CD4-positive, alpha-beta T cell (primary cell): ENCODE measurements around the gene PDRG1. TPM values are rescaled to one million over a fixed set of nuclear protein-coding genes. Genes with fewer than 3 reads are reported as not detected.
"Not testable (repeated sequence)": the region's sequence is repeated elsewhere in the genome, so short reads cannot be mapped to it uniquely, and the experiment has no call there.

Source experiments
- ATAC-seq: fragments of 200-7000 bp; cut with Tn5 transposase; one replicate; pipeline ENCODE4 v1.10.0; 2022; ENCODE audit warnings: mild to moderate bottlenecking; ENCODE audit not compliant: poor library complexity
- CTCF ChIA-PET: fragments of 350-600 bp; sonication (Branson Sonifier 250); formaldehyde crosslinking; loops from one replicate; lab custom pipeline; 2021; ENCODE audit warnings: antibody characterized with exemption, inconsistent platforms; lab: Charles Lee
- POLR2A ChIA-PET: fragments of 350-600 bp; sonication (Branson Sonifier 250); formaldehyde crosslinking; loops from one replicate; lab custom pipeline; 2021; ENCODE audit warnings: antibody characterized with exemption, inconsistent platforms; lab: Charles Lee
- DNase-seq, 14 experiments: peaks; one replicate each; pipeline ENCODE4 v3.0.0-alpha.2; 2013 to 2020; ENCODE audit warnings: mixed read lengths in 2 of 14
- H3K27ac ChIP-seq, 2 donors: one replicate each; pipeline versions ENCODE4 v1.5.1 to v1.7.0; 2013; ENCODE audit warnings: low read length in 2 of 2, low read depth in 1 of 2, mild to moderate bottlenecking in 1 of 2
- H3K27me3 ChIP-seq, 2 experiments: 1 replicate in 1 of 2; 2 replicates in 1 of 2; pipeline versions ENCODE4 v1.6.1 to v1.7.0; 2013; ENCODE audit warnings: low read length in 2 of 2, control low read depth in 1 of 2, mild to moderate bottlenecking in 1 of 2, moderate library complexity in 1 of 2; ENCODE audit not compliant: insufficient read depth in 2 of 2, control insufficient read depth in 1 of 2
- H3K36me3 ChIP-seq: one replicate; pipeline ENCODE4 v1.6.1; 2013; ENCODE audit warnings: low read length, control low read depth; ENCODE audit not compliant: insufficient read depth
- H3K4me1 ChIP-seq: one replicate; pipeline ENCODE4 v1.6.1; 2013; ENCODE audit warnings: low read length, control low read depth; ENCODE audit not compliant: insufficient read depth
- H3K4me3 ChIP-seq: one replicate; pipeline ENCODE4 v1.5.1; 2013; ENCODE audit warnings: mild to moderate bottlenecking, low read length, moderate library complexity
- H3K9me3 ChIP-seq, 2 experiments: 1 replicate in 1 of 2; 2 replicates in 1 of 2; pipeline versions ENCODE4 v1.6.1 to v1.7.0; 2013; ENCODE audit warnings: low read length in 2 of 2, mild to moderate bottlenecking in 2 of 2, control low read depth in 1 of 2, moderate library complexity in 1 of 2; ENCODE audit not compliant: control insufficient read depth in 1 of 2, insufficient read depth in 1 of 2
- H3K27ac Mint-ChIP-seq: one replicate; pipeline ENCODE4 v1.8.0; 2020; ENCODE audit warnings: mixed read lengths
- H3K27me3 Mint-ChIP-seq: one replicate; pipeline ENCODE4 v1.8.0; 2021; ENCODE audit warnings: mixed read lengths
- H3K36me3 Mint-ChIP-seq: one replicate; pipeline ENCODE4 v1.8.0; 2021; ENCODE audit warnings: low read depth, mixed read lengths
- H3K4me1 Mint-ChIP-seq: one replicate; pipeline ENCODE4 v1.8.0; 2021; ENCODE audit warnings: low read depth, mixed read lengths
- H3K4me3 Mint-ChIP-seq: one replicate; pipeline ENCODE4 v1.8.0; 2020; ENCODE audit warnings: mild to moderate bottlenecking, mixed read lengths
- H3K9me3 Mint-ChIP-seq: one replicate; pipeline ENCODE4 v1.8.0; 2020; ENCODE audit warnings: mixed read lengths
- intact Hi-C, 2 experiments: fragments of 100-400 bp; cut with DNase I in 1 of 2; cut with micrococcal nuclease in 1 of 2; formaldehyde crosslinking; loops; one replicate each; pipeline versions ENCODE4 v1.15.1 to v1.9.0; 2023 to 2025; cut with DNase I, micrococcal nuclease
- total RNA-seq, 174 experiments: library from RNA in 2 of 174; stranded (reverse) in 2 of 174; gene quantifications; one replicate each; pipeline ENCODE4 v1.2.3 and lab custom pipeline; 2021 to 2026
- TF ChIP-seq, protein P1 (sequence below): fragments of 200-600 bp; IDR thresholded peaks from one replicate; pipeline ENCODE4 v1.8.0; 2022; ENCODE audit warnings: antibody characterized with exemption, mild to moderate bottlenecking

PDRG1 gene
- total RNA-seq, 2 experiments from 2014 or later: 6.5 to 7.1 TPM

- ATAC-seq: no peak
- no peak overlapping the region for H3K27ac Mint-ChIP-seq
- H3K27me3 Mint-ChIP-seq: peaks cover 6% of the 10 kb centered on the region
- CTCF ChIA-PET: no interaction called here
- H3K27ac ChIP-seq: no peak overlapping the region
- POLR2A ChIA-PET: interaction anchor here (1.0 kb wide), 1 partner anchor 23 kb away, joined by 3 read pairs; no protein-coding TSS in a partner anchor
- intact Hi-C loops: no loop called here
- no peaks in the 10 kb centered on the region for H3K36me3 ChIP-seq
- DNase-seq: no peak
- no peaks in the 10 kb centered on the region for H3K36me3 Mint-ChIP-seq
- H3K4me3 Mint-ChIP-seq: no peak overlapping the region
- no peaks in the 10 kb centered on the region for H3K4me1 ChIP-seq
- H3K4me1 Mint-ChIP-seq: no peaks in the 10 kb centered on the region
- no peak overlapping the region for H3K4me3 ChIP-seq
- H3K9me3 Mint-ChIP-seq: no peaks in the 10 kb centered on the region
- no peaks in the 10 kb centered on the region for H3K27me3 ChIP-seq
- no peaks in the 10 kb centered on the region for H3K9me3 ChIP-seq
- TF ChIP-seq, protein P1, sequence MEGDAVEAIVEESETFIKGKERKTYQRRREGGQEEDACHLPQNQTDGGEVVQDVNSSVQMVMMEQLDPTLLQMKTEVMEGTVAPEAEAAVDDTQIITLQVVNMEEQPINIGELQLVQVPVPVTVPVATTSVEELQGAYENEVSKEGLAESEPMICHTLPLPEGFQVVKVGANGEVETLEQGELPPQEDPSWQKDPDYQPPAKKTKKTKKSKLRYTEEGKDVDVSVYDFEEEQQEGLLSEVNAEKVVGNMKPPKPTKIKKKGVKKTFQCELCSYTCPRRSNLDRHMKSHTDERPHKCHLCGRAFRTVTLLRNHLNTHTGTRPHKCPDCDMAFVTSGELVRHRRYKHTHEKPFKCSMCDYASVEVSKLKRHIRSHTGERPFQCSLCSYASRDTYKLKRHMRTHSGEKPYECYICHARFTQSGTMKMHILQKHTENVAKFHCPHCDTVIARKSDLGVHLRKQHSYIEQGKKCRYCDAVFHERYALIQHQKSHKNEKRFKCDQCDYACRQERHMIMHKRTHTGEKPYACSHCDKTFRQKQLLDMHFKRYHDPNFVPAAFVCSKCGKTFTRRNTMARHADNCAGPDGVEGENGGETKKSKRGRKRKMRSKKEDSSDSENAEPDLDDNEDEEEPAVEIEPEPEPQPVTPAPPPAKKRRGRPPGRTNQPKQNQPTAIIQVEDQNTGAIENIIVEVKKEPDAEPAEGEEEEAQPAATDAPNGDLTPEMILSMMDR: no peak
Measured at GRCh38 chr20:31934491-31934890, 17.4 kb downstream of the PDRG1 start.

- no peaks in the 10 kb centered on the region for H3K9me3 Mint-ChIP-seq
- peaks cover 6% of the 10 kb centered on the region for H3K27me3 Mint-ChIP-seq
- ChIA-PET CTCF (no interaction called here), POLR2A (interaction anchor here (1.0 kb wide), 1 partner anchor 23 kb away, joined by 3 read pairs; no protein-coding TSS in a partner anchor)
- H3K4me1 Mint-ChIP-seq: no peaks in the 10 kb centered on the region
- H3K4me3 Mint-ChIP-seq: no peak overlapping the region
- ATAC-seq: no peak
- no peak overlapping the region for H3K27ac Mint-ChIP-seq
- Histone ChIP-seq H3K27me3 (no peaks in the 10 kb centered on the region), H3K36me3 (no peaks in the 10 kb centered on the region), H3K4me3 (no peak overlapping the region), H3K27ac (no peak overlapping the region), H3K4me1 (no peaks in the 10 kb centered on the region), H3K9me3 (no peaks in the 10 kb centered on the region)
- TF ChIP-seq, protein P1: no peak
- no peak for DNase-seq
- intact Hi-C loops: no loop called here
- no peaks in the 10 kb centered on the region for H3K36me3 Mint-ChIP-seq
Measured at GRCh38 chr20:31933698-31934097, 18.1 kb downstream of the PDRG1 start.

DNA sequence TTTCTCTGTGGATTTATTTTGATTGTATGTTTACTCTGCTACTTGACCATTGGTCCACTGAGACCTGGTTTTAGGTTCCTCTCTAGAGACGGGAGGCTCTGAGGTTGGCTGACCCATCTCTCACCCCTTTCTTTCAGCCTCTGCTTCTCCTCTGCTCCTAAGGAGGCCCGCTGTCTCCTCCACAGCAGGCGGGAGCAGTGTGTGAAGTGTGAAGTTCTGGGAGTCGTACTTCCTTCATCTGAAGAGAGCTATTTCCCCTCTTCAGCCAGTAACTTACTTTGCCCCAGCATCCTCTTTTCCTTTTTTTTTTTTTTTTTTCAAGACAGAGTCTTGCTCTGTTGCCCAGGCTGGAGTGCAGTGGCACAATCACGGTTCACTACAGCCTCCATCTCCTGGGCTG lies 21.1 kb downstream of the PDRG1 start:
- ChIA-PET POLR2A (no interaction called here), CTCF (interaction anchor here (0.6 kb wide), 1 partner anchor 168 kb away, joined by 4 read pairs; no protein-coding TSS in a partner anchor)
- intact Hi-C loops: no loop called here
- Mint-ChIP-seq H3K4me1 (no peaks in the 10 kb centered on the region), H3K36me3 (no peaks in the 10 kb centered on the region), H3K4me3 (no peak overlapping the region), H3K27me3 (peaks cover 24% of the 10 kb centered on the region), H3K27ac (no peak overlapping the region), H3K9me3 (no peaks in the 10 kb centered on the region)
- no peaks in the 10 kb centered on the region for H3K4me1 ChIP-seq
- peaks cover 0 to 9% of the 10 kb centered on the region in 2 experiments for H3K27me3 ChIP-seq
- no peaks in the 10 kb centered on the region for H3K36me3 ChIP-seq
- DNase-seq: no peak
- H3K4me3 ChIP-seq: no peak overlapping the region
- TF ChIP-seq, protein P1: no peak
- H3K9me3 ChIP-seq: no peaks in the 10 kb centered on the region
- ATAC-seq: no peak
- H3K27ac ChIP-seq: no peak overlapping the region

- H3K27ac Mint-ChIP-seq, CTCF ChIA-PET: not testable (repeated sequence)
Measured at GRCh38 chr20:31929631-31930030, 22.2 kb downstream of the PDRG1 start.

More at GRCh38 chr20:31929631-31930030, 22.2 kb downstream of the PDRG1 start:
- H3K4me1 ChIP-seq, H3K27ac ChIP-seq, H3K4me1 Mint-ChIP-seq, H3K4me3 Mint-ChIP-seq, H3K36me3 Mint-ChIP-seq, H3K9me3 Mint-ChIP-seq, DNase-seq, H3K9me3 ChIP-seq, ATAC-seq, intact Hi-C loops, POLR2A ChIA-PET, H3K4me3 ChIP-seq, H3K36me3 ChIP-seq: not testable (repeated sequence)
- peaks cover 30% of the 10 kb centered on the region for H3K27me3 Mint-ChIP-seq
- H3K27me3 ChIP-seq: peaks cover 5 to 12% of the 10 kb centered on the region in 2 experiments
